Body of pancreas (tissue), 4 donors: Measurements from ENCODE around the gene ACER3.

Source experiments
- POLR2A ChIP-seq, 3 donors: fragments of 450-650 bp; IDR thresholded peaks; one replicate each; pipeline ENCODE4 v1.6.1; 2016; ENCODE audit warnings: antibody characterized with exemption in 3 of 3, mild to moderate bottlenecking in 2 of 3
- TF ChIP-seq, protein P1 (sequence below), 7 experiments: fragments of 450-650 bp in 4 of 7; fragments of 200-600 bp in 3 of 7; sonication (generic) in 3 of 7; IDR thresholded peaks; one replicate each; pipeline ENCODE4 v1.5.1; 2016 to 2019; ENCODE audit warnings: antibody characterized with exemption in 7 of 7

DNA sequence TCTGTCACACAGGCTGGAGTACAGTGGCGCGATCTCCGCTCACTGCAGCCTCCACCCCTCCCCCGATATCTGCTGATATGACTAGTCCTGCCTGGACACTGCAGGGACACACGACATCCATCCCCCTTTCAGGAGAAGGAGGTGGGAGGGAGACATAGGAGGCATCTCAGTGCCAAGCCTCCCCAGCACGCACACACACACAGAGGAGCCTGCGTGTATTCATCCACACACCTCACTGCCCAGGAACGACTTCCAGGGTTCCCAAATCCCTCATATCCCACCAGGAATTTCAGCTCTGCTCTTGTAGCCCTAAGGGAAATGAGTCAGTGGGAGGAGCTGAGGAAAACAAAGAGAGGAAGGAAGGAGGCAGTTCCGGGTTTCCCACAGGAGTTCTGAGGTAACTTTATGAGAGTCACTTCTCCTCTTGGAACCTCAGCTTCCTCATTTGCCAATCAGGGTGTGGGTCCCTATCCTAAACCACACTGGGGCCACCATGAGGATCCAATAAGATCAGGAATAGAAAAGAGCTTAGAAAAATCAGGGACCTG, 37.2 kb upstream of the ACER3 start:
- TF ChIP-seq, protein P1, sequence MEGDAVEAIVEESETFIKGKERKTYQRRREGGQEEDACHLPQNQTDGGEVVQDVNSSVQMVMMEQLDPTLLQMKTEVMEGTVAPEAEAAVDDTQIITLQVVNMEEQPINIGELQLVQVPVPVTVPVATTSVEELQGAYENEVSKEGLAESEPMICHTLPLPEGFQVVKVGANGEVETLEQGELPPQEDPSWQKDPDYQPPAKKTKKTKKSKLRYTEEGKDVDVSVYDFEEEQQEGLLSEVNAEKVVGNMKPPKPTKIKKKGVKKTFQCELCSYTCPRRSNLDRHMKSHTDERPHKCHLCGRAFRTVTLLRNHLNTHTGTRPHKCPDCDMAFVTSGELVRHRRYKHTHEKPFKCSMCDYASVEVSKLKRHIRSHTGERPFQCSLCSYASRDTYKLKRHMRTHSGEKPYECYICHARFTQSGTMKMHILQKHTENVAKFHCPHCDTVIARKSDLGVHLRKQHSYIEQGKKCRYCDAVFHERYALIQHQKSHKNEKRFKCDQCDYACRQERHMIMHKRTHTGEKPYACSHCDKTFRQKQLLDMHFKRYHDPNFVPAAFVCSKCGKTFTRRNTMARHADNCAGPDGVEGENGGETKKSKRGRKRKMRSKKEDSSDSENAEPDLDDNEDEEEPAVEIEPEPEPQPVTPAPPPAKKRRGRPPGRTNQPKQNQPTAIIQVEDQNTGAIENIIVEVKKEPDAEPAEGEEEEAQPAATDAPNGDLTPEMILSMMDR (IDR thresholded peaks at IDR 0.05), result no peak
- TF ChIP-seq POLR2A (IDR thresholded peaks at IDR 0.05), result no peak
